Fibroblast of mammary gland (primary cell): ENCODE results near the gene DNPH1.

Source experiments
- DNase-seq: peaks from one replicate; pipeline ENCODE4 v3.0.0-alpha.2; 2010; ENCODE audit warnings: low read depth
- H3K4me3 ChIP-seq: 2 replicates; pipeline ENCODE4 v1.5.1; 2011; ENCODE audit warnings: low read depth, mild to moderate bottlenecking, low read length, moderate library complexity; ENCODE audit not compliant: control insufficient read depth
- TF ChIP-seq, protein P1 (sequence below): conservative IDR thresholded peaks from 2 replicates; pipeline ENCODE4 v1.5.1; 2011; ENCODE audit warnings: low read depth, low read length, inconsistent platforms; ENCODE audit not compliant: control insufficient read depth, insufficient read depth

The DNPH1 gene

GRCh38 chr6:43221046-43221972, 8.0 kb downstream of the DNPH1 start:
- DNase-seq: no peak
- no peak overlapping the region for H3K4me3 ChIP-seq

GRCh38 chr6:43220439-43220951, 8.8 kb downstream of the DNPH1 start:
- no peak overlapping the region for H3K4me3 ChIP-seq
- TF ChIP-seq, protein P1, sequence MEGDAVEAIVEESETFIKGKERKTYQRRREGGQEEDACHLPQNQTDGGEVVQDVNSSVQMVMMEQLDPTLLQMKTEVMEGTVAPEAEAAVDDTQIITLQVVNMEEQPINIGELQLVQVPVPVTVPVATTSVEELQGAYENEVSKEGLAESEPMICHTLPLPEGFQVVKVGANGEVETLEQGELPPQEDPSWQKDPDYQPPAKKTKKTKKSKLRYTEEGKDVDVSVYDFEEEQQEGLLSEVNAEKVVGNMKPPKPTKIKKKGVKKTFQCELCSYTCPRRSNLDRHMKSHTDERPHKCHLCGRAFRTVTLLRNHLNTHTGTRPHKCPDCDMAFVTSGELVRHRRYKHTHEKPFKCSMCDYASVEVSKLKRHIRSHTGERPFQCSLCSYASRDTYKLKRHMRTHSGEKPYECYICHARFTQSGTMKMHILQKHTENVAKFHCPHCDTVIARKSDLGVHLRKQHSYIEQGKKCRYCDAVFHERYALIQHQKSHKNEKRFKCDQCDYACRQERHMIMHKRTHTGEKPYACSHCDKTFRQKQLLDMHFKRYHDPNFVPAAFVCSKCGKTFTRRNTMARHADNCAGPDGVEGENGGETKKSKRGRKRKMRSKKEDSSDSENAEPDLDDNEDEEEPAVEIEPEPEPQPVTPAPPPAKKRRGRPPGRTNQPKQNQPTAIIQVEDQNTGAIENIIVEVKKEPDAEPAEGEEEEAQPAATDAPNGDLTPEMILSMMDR: no peak
- DNase-seq: no peak

More at GRCh38 chr6:43221046-43221972, 8.0 kb downstream of the DNPH1 start:
- TF ChIP-seq, protein P1: no peak

- TF ChIP-seq, protein P1: no peak
- no peak for DNase-seq
- H3K4me3 ChIP-seq: no peak overlapping the region
Observed at GRCh38 chr6:43219814-43220213, 9.5 kb downstream of the DNPH1 start.

GRCh38 chr6:43219119-43219518, 10.2 kb downstream of the DNPH1 start:
- H3K4me3 ChIP-seq: no peak overlapping the region
- DNase-seq: no peak
- TF ChIP-seq, protein P1: no peak

GRCh38 chr6:43217351-43217750, 11.9 kb downstream of the DNPH1 start:
- no peak overlapping the region for H3K4me3 ChIP-seq
- no peak for DNase-seq
- TF ChIP-seq, protein P1: no peak

GRCh38 chr6:43216200-43216599, 13.1 kb downstream of the DNPH1 start:
- DNase-seq: no peak
- H3K4me3 ChIP-seq: no peak overlapping the region
- TF ChIP-seq, protein P1: no peak
